ENCODE results near the gene KCNK6. TPM values are rescaled to one million over a fixed set of nuclear protein-coding genes. Genes with fewer than 3 reads are reported as not detected.

The KCNK6 gene
- total and polyA plus RNA-seq, 4 donors: 3.0 to 10.8 (median 8.5) TPM

DNA sequence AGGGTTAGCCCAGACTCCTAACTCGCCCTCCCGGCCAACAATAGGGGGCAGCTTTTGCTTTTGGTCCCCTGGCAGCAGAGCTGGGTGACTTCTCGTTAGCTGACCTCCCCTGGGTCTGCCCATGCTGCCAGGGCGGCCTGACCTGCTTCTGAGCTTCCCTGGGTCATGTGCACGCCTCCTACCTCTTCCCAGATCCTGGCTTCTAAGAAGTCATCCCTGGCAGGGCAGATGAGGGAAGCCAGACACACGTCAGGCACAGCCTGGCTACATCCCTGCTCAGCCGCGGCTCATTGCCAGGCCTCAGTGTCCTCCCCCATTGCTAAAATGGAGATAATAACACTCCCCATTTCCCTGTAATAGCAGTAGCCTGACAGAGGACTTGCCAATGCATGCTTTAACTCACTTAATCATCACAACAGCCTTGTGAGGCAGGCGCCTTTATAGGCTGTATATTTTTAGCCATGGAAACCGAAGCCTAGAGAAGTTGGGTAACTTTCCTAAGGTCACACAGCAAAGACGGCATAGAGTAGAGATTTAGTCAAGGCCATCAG is 2.1 kb downstream of the KCNK6 start:
- H3K36me3 ChIP-seq (ENCODE audit: control insufficient read depth in 4 of 4, insufficient read depth in 4 of 4, low read length in 4 of 4): peaks cover 0 to 11% (median 1%) of the 10 kb centered on the region in 4 donors
- no peak for ATAC-seq (ENCODE audit: insufficient read depth, low FRiP score)
- H3K9ac ChIP-seq (ENCODE audit: insufficient read depth in 1 of 2, low read length in 2 of 2): no peak overlapping the region
- H3K4me3 ChIP-seq: no peak overlapping the region
- TF ChIP-seq, protein P1, sequence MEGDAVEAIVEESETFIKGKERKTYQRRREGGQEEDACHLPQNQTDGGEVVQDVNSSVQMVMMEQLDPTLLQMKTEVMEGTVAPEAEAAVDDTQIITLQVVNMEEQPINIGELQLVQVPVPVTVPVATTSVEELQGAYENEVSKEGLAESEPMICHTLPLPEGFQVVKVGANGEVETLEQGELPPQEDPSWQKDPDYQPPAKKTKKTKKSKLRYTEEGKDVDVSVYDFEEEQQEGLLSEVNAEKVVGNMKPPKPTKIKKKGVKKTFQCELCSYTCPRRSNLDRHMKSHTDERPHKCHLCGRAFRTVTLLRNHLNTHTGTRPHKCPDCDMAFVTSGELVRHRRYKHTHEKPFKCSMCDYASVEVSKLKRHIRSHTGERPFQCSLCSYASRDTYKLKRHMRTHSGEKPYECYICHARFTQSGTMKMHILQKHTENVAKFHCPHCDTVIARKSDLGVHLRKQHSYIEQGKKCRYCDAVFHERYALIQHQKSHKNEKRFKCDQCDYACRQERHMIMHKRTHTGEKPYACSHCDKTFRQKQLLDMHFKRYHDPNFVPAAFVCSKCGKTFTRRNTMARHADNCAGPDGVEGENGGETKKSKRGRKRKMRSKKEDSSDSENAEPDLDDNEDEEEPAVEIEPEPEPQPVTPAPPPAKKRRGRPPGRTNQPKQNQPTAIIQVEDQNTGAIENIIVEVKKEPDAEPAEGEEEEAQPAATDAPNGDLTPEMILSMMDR (IDR thresholded peaks at IDR 0.05; ENCODE audit: control extremely low read depth, extremely low read depth): no peak
- peak; percentile 74 to 85 (median 81) for DNase-seq
- 62 to 79% methylated on average over 11 of the region's 11 CpGs for WGBS, 2 donors
- H3K4me1 ChIP-seq (ENCODE audit: control insufficient read depth in 5 of 5, insufficient read depth in 5 of 5, low read length in 5 of 5): peaks cover 0 to 42% (median 12%) of the 10 kb centered on the region in 5 donors
- peak overlapping the region; percentile 27 to 58 for H3K27ac ChIP-seq (ENCODE audit: low read depth in 1 of 2, low read length in 1 of 2)
- no peaks in the 10 kb centered on the region for H3K9me3 ChIP-seq (ENCODE audit: control insufficient read depth in 4 of 4, insufficient read depth in 3 of 4, low read length in 3 of 4)
- H3K27me3 ChIP-seq (ENCODE audit: control insufficient read depth in 3 of 3, insufficient read depth in 3 of 3, low read length in 2 of 3): peaks cover 0 to 4% (median 0%) of the 10 kb centered on the region in 3 donors

DNA sequence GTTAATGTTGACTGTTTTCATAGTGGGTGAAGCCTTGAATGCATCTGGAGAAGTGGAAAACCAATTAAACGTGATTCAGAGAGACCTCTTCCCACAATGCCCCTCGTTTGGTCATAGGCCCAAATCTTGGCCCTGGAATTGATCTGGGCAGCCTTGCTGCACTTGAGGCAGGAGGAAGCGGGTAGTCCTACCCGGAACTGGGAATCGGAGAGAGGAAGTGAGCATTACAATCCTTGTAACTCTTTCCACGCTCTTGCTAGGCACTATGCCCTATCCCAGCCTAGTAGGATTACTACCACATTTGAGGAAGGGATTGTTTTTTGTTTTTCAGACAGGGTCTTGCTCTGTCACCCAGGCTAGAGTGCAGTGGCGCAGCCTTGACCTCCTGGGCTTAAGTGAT is 3.6 kb downstream of the KCNK6 start:
- ATAC-seq (ENCODE audit: insufficient read depth, low FRiP score): no peak
- Histone ChIP-seq H3K9me3 (ENCODE audit: control insufficient read depth in 4 of 4, insufficient read depth in 3 of 4, low read length in 3 of 4) (no peaks in the 10 kb centered on the region), H3K4me1 (ENCODE audit: control insufficient read depth in 5 of 5, insufficient read depth in 5 of 5, low read length in 5 of 5) (peaks cover 0 to 40% (median 10%) of the 10 kb centered on the region in 5 donors), H3K27ac (ENCODE audit: low read depth in 1 of 2, low read length in 1 of 2) (peak overlapping the region in 1 of 2 donors; percentile 20), H3K4me3 (no peak overlapping the region), H3K9ac (ENCODE audit: insufficient read depth in 1 of 2, low read length in 2 of 2) (no peak overlapping the region), H3K36me3 (ENCODE audit: control insufficient read depth in 4 of 4, insufficient read depth in 4 of 4, low read length in 4 of 4) (peaks cover 0 to 26% (median 1%) of the 10 kb centered on the region in 4 donors), H3K27me3 (ENCODE audit: control insufficient read depth in 3 of 3, insufficient read depth in 3 of 3, low read length in 2 of 3) (peaks cover 0 to 4% (median 0%) of the 10 kb centered on the region in 3 donors)
- TF ChIP-seq, protein P1 (IDR thresholded peaks at IDR 0.05; ENCODE audit: control extremely low read depth, extremely low read depth): no peak
- WGBS, 2 donors: 50 to 61% methylated on average over 7 of the region's 7 CpGs
- no peak for DNase-seq

DNA sequence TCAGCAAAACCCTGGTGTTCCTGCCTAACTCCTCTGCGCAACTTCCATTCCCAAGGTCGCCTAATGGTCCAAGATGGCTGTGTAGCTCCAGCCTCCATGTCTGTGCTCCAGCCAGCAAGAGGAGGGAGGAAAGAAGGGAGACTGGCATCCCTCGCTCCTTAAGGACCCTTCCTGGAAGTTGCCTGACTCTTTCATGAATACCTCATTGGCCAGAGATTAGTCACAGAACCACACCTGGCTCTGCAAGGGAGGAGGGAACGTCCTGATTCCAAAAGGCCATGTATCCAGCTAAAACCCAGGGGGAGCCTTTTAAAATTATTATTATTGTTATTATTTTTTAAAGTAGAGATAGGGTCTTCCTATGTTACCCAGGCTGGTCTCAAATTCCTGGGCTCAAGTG is 4.8 kb downstream of the KCNK6 start:
- no peak overlapping the region for H3K4me3 ChIP-seq
- DNase-seq (no peak), ATAC-seq (ENCODE audit: insufficient read depth, low FRiP score) (no peak)
- H3K9me3 ChIP-seq (ENCODE audit: control insufficient read depth in 4 of 4, insufficient read depth in 3 of 4, low read length in 3 of 4): no peaks in the 10 kb centered on the region
- H3K36me3 ChIP-seq (ENCODE audit: control insufficient read depth in 4 of 4, insufficient read depth in 4 of 4, low read length in 4 of 4): peaks cover 0 to 26% (median 1%) of the 10 kb centered on the region in 4 donors
- TF ChIP-seq, protein P1 (IDR thresholded peaks at IDR 0.05; ENCODE audit: control extremely low read depth, extremely low read depth): no peak
- H3K4me1 ChIP-seq (ENCODE audit: control insufficient read depth in 5 of 5, insufficient read depth in 5 of 5, low read length in 5 of 5): peaks cover 0 to 29% (median 6%) of the 10 kb centered on the region in 5 donors
- no peak overlapping the region for H3K9ac ChIP-seq (ENCODE audit: insufficient read depth in 1 of 2, low read length in 2 of 2)
- peaks cover 0 to under 1% (median 0%) of the 10 kb centered on the region in 3 donors for H3K27me3 ChIP-seq (ENCODE audit: control insufficient read depth in 3 of 3, insufficient read depth in 3 of 3, low read length in 2 of 3)
- 92 to 96% methylated on average over 4 of the region's 4 CpGs for WGBS, 2 donors
- no peak overlapping the region for H3K27ac ChIP-seq (ENCODE audit: low read depth in 1 of 2, low read length in 1 of 2)

All from lung (tissue), 12 donors.